CD4-positive, alpha-beta T cell (primary cell): ENCODE results near the gene NDEL1. TPM values are rescaled to one million over a fixed set of nuclear protein-coding genes. Genes with fewer than 3 reads are reported as not detected.

ENCODE experiments used
- ATAC-seq: fragments of 200-7000 bp; cut with Tn5 transposase; one replicate; pipeline ENCODE4 v1.10.0; 2022; ENCODE audit warnings: mild to moderate bottlenecking; ENCODE audit not compliant: poor library complexity
- CTCF ChIA-PET: fragments of 350-600 bp; sonication (Branson Sonifier 250); formaldehyde crosslinking; loops from one replicate; lab custom pipeline; 2021; ENCODE audit warnings: antibody characterized with exemption, inconsistent platforms; lab: Charles Lee
- POLR2A ChIA-PET: fragments of 350-600 bp; sonication (Branson Sonifier 250); formaldehyde crosslinking; loops from one replicate; lab custom pipeline; 2021; ENCODE audit warnings: antibody characterized with exemption, inconsistent platforms; lab: Charles Lee
- DNase-seq, 14 experiments: peaks; one replicate each; pipeline ENCODE4 v3.0.0-alpha.2; 2013 to 2020; ENCODE audit warnings: mixed read lengths in 2 of 14
- H3K27ac ChIP-seq, 2 donors: one replicate each; pipeline versions ENCODE4 v1.5.1 to v1.7.0; 2013; ENCODE audit warnings: low read length in 2 of 2, low read depth in 1 of 2, mild to moderate bottlenecking in 1 of 2
- H3K27me3 ChIP-seq, 2 experiments: 1 replicate in 1 of 2; 2 replicates in 1 of 2; pipeline versions ENCODE4 v1.6.1 to v1.7.0; 2013; ENCODE audit warnings: low read length in 2 of 2, control low read depth in 1 of 2, mild to moderate bottlenecking in 1 of 2, moderate library complexity in 1 of 2; ENCODE audit not compliant: insufficient read depth in 2 of 2, control insufficient read depth in 1 of 2
- H3K36me3 ChIP-seq: one replicate; pipeline ENCODE4 v1.6.1; 2013; ENCODE audit warnings: low read length, control low read depth; ENCODE audit not compliant: insufficient read depth
- H3K4me1 ChIP-seq: one replicate; pipeline ENCODE4 v1.6.1; 2013; ENCODE audit warnings: low read length, control low read depth; ENCODE audit not compliant: insufficient read depth
- H3K4me3 ChIP-seq: one replicate; pipeline ENCODE4 v1.5.1; 2013; ENCODE audit warnings: mild to moderate bottlenecking, low read length, moderate library complexity
- H3K9me3 ChIP-seq, 2 experiments: 1 replicate in 1 of 2; 2 replicates in 1 of 2; pipeline versions ENCODE4 v1.6.1 to v1.7.0; 2013; ENCODE audit warnings: low read length in 2 of 2, mild to moderate bottlenecking in 2 of 2, control low read depth in 1 of 2, moderate library complexity in 1 of 2; ENCODE audit not compliant: control insufficient read depth in 1 of 2, insufficient read depth in 1 of 2
- H3K27ac Mint-ChIP-seq: one replicate; pipeline ENCODE4 v1.8.0; 2020; ENCODE audit warnings: mixed read lengths
- H3K27me3 Mint-ChIP-seq: one replicate; pipeline ENCODE4 v1.8.0; 2021; ENCODE audit warnings: mixed read lengths
- H3K36me3 Mint-ChIP-seq: one replicate; pipeline ENCODE4 v1.8.0; 2021; ENCODE audit warnings: low read depth, mixed read lengths
- H3K4me1 Mint-ChIP-seq: one replicate; pipeline ENCODE4 v1.8.0; 2021; ENCODE audit warnings: low read depth, mixed read lengths
- H3K4me3 Mint-ChIP-seq: one replicate; pipeline ENCODE4 v1.8.0; 2020; ENCODE audit warnings: mild to moderate bottlenecking, mixed read lengths
- H3K9me3 Mint-ChIP-seq: one replicate; pipeline ENCODE4 v1.8.0; 2020; ENCODE audit warnings: mixed read lengths
- CTCF ChIP-seq: fragments of 200-600 bp; IDR thresholded peaks from one replicate; pipeline ENCODE4 v1.8.0; 2022; ENCODE audit warnings: antibody characterized with exemption, mild to moderate bottlenecking
- intact Hi-C, 2 experiments: fragments of 100-400 bp; cut with DNase I in 1 of 2; cut with micrococcal nuclease in 1 of 2; formaldehyde crosslinking; loops; one replicate each; pipeline versions ENCODE4 v1.15.1 to v1.9.0; 2023 to 2025; cut with DNase I, micrococcal nuclease
- total RNA-seq, 174 experiments: library from RNA in 2 of 174; stranded (reverse) in 2 of 174; gene quantifications; one replicate each; pipeline ENCODE4 v1.2.3 and lab custom pipeline; 2021 to 2026

Gene NDEL1
- total RNA-seq, 2 experiments from 2014 or later, result 300 to 313 TPM

- H3K36me3 Mint-ChIP-seq, result peaks cover 89% of the 10 kb centered on the region
- no peaks in the 10 kb centered on the region for H3K27me3 Mint-ChIP-seq
- Histone ChIP-seq H3K36me3 (peaks cover 79% of the 10 kb centered on the region), H3K27ac (no peak overlapping the region), H3K27me3 (no peaks in the 10 kb centered on the region), H3K9me3 (no peaks in the 10 kb centered on the region), H3K4me1 (no peaks in the 10 kb centered on the region), H3K4me3 (no peak overlapping the region)
- ATAC-seq (no peak), DNase-seq (no peak)
- intact Hi-C loops, result no loop called here
- CTCF ChIA-PET, result no interaction called here
- no peak for TF ChIP-seq CTCF
- H3K9me3 Mint-ChIP-seq, result no peaks in the 10 kb centered on the region
- no peaks in the 10 kb centered on the region for H3K4me1 Mint-ChIP-seq
- H3K27ac Mint-ChIP-seq, result no peak overlapping the region
- H3K4me3 Mint-ChIP-seq, result no peak overlapping the region
- POLR2A ChIA-PET, result no interaction called here
Measured at GRCh38 chr17:8470447-8471047, 34.9 kb downstream of the NDEL1 start.

- Mint-ChIP-seq H3K36me3 (peaks cover 88% of the 10 kb centered on the region), H3K4me3 (no peak overlapping the region), H3K27me3 (no peaks in the 10 kb centered on the region), H3K4me1 (no peaks in the 10 kb centered on the region), H3K27ac (no peak overlapping the region), H3K9me3 (no peaks in the 10 kb centered on the region)
- POLR2A ChIA-PET, result no interaction called here
- ATAC-seq, result no peak
- no peak for DNase-seq
- intact Hi-C loops, result no loop called here
- no peak for TF ChIP-seq CTCF
- Histone ChIP-seq H3K27ac (no peak overlapping the region), H3K4me1 (no peaks in the 10 kb centered on the region), H3K9me3 (no peaks in the 10 kb centered on the region), H3K27me3 (no peaks in the 10 kb centered on the region), H3K36me3 (peaks cover 77% of the 10 kb centered on the region), H3K4me3 (no peak overlapping the region)
- CTCF ChIA-PET, result no interaction called here
Measured at GRCh38 chr17:8472663-8473062, 37.0 kb downstream of the NDEL1 start.

DNA sequence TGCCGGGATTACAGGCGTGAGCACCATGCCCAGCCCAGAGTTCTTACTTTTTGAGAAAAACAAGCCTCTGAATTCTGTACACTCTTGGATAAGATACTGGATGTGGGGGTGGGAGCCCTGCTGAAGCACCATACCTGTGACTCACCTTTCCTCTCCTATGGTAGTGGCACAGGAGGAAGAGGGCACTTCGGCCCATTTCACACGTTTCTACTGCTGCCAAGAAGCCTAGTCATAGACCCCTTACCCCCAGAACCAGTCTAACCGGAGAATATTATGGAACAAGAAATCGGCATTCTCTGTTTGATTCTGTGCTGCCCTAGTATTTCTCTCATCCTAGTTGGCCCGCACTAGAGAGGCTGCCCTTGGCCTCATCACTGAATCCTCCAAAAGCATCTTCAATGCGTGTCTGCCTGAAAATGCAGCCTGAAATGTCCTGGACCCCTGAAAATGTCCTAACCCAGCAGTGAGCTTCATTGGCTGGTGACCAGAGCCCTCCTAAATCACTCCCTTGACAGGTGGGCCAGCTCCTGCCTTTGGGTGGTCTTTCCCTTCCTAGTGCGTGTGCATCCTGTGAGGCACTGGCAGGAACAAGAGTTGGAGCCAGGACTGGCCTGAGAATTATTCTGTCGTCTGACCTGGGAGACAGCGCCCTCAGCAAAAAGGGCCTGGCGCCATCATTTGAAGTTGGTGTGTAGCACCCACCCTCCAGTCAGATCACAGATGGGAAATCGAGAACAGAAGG, 37.9 kb downstream of the NDEL1 start:
- H3K4me3 ChIP-seq, result no peak overlapping the region
- H3K27me3 ChIP-seq, result no peaks in the 10 kb centered on the region
- ChIA-PET POLR2A (no interaction called here), CTCF (no interaction called here)
- no peak for TF ChIP-seq CTCF
- ATAC-seq (no peak), DNase-seq (no peak)
- H3K4me1 Mint-ChIP-seq, result no peaks in the 10 kb centered on the region
- H3K4me3 Mint-ChIP-seq, result no peak overlapping the region
- peak overlapping the region; percentile 27 for H3K27ac Mint-ChIP-seq
- peaks cover 77% of the 10 kb centered on the region for H3K36me3 ChIP-seq
- no peaks in the 10 kb centered on the region for H3K9me3 Mint-ChIP-seq
- H3K36me3 Mint-ChIP-seq, result peaks cover 88% of the 10 kb centered on the region
- H3K4me1 ChIP-seq, result no peaks in the 10 kb centered on the region
- H3K9me3 ChIP-seq, result no peaks in the 10 kb centered on the region
- H3K27me3 Mint-ChIP-seq, result no peaks in the 10 kb centered on the region
- intact Hi-C loops, result no loop called here
- no peak overlapping the region for H3K27ac ChIP-seq
